ENCODE results near the gene DDX47. TPM values are rescaled to one million over a fixed set of nuclear protein-coding genes. Genes with fewer than 3 reads are reported as not detected.
A peak's percentile ranks its signal among the peaks of the same experiment; 100 is the strongest.

Gene DDX47
- total and polyA plus RNA-seq, 2 of the 4 experiments (the other 2 are of a cell fraction), result 77.8 to 89.5 TPM

- DNase-seq (peak; percentile 10), ATAC-seq (ENCODE audit: low read depth) (no peak)
- H3K27me3 ChIP-seq (ENCODE audit: control insufficient read depth, insufficient read depth, low read length), result no peaks in the 10 kb centered on the region
- intact Hi-C loops (cut with micrococcal nuclease) (no loop called here), in situ Hi-C loops (cut with MboI; ENCODE audit: low sequenced_read_pairs) (no loop called here), dilution Hi-C loops (cut with HindIII; ENCODE audit: low sequenced_read_pairs, unreplicated experiment) (no loop called here)
- POLR2A ChIA-PET (ENCODE audit: unreplicated experiment), result no interaction called here
- no peak overlapping the region for H3K4ac ChIP-seq (ENCODE audit: low read depth, low read length)
- H3K56ac ChIP-seq (ENCODE audit: extremely low read depth, insufficient read depth, low read length), result no peak overlapping the region
- peaks cover 0 to 5% of the 10 kb centered on the region in 2 experiments; a peak in 3 of 4 replicates for H3K79me1 ChIP-seq (ENCODE audit: low read depth in 1 of 2, low read length in 2 of 2)
- H2BK15ac ChIP-seq (ENCODE audit: low read depth, low read length), result no peak overlapping the region
- no peak overlapping the region for H3K4me3 ChIP-seq (ENCODE audit: insufficient read depth, low read depth, low read length)
- peaks cover 6% of the 10 kb centered on the region; the same call in 1 of the 2 replicates for H3K9me1 ChIP-seq (ENCODE audit: insufficient read depth, low read length)
- H4K5ac ChIP-seq (ENCODE audit: low read depth, low read length), result no peak overlapping the region
- no peak overlapping the region for H2AFZ ChIP-seq (replicated peaks; ENCODE audit: low read length, poor library complexity)
- no peak overlapping the region for H3K9ac ChIP-seq (ENCODE audit: low read depth, low read length)
- peaks cover 6% of the 10 kb centered on the region for H3K4me1 ChIP-seq (ENCODE audit: control insufficient read depth, insufficient read depth, low read length)
- 86% methylated on average over 1 of the region's 3 CpGs; no CpG with 5 or more reads in 1 of the 2 experiments for WGBS, 2 experiments (ENCODE audit: extremely low coverage in 2 of 2, insufficient read length in 1 of 2)
- H3K9me3 ChIP-seq (ENCODE audit: control insufficient read depth, insufficient read depth, low read length), result 0 out of 2 replicates have a peak, but pooled peaks cover 1% of the 10 kb centered on the region
- H2AK5ac ChIP-seq (ENCODE audit: low read depth, low read length), result no peak overlapping the region
- no peak overlapping the region for H4K8ac ChIP-seq (ENCODE audit: low read depth in 2 of 2, low read length in 2 of 2)
- CTCF ChIA-PET, result no interaction called here
- H3K4me2 ChIP-seq (ENCODE audit: low read depth, low read length), result no peak overlapping the region
- TF ChIP-seq, protein P1, sequence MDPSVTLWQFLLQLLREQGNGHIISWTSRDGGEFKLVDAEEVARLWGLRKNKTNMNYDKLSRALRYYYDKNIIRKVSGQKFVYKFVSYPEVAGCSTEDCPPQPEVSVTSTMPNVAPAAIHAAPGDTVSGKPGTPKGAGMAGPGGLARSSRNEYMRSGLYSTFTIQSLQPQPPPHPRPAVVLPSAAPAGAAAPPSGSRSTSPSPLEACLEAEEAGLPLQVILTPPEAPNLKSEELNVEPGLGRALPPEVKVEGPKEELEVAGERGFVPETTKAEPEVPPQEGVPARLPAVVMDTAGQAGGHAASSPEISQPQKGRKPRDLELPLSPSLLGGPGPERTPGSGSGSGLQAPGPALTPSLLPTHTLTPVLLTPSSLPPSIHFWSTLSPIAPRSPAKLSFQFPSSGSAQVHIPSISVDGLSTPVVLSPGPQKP (IDR thresholded peaks at IDR 0.05; ENCODE audit: borderline replicate concordance, low read depth, low read length), result no peak
- TF ChIP-seq MXI1 (IDR thresholded peaks at IDR 0.05; ENCODE audit: borderline replicate concordance, low read depth, low read length) (no peak), RFX5 (IDR thresholded peaks at IDR 0.05; ENCODE audit: low read depth, low read length) (no peak), CEBPB (IDR thresholded peaks at IDR 0.05; ENCODE audit: low read depth, low read length) (no peak), SMC3 (IDR thresholded peaks at IDR 0.05; ENCODE audit: low read depth, low read length) (no peak), BHLHE40 (IDR thresholded peaks at IDR 0.05; ENCODE audit: low read depth, low read length) (no peak), MAFK (IDR thresholded peaks at IDR 0.05; ENCODE audit: low read depth, low read length) (no peak), RAD21 (IDR thresholded peaks at IDR 0.05; ENCODE audit: low read length) (no peak), USF2 (IDR thresholded peaks at IDR 0.05; ENCODE audit: low read depth, low read length) (no peak), CHD1 (IDR thresholded peaks at IDR 0.05; ENCODE audit: low read depth, low read length) (no peak), NFE2L2 (IDR thresholded peaks at IDR 0.05; ENCODE audit: low read depth, low read length) (no peak), FOS (IDR thresholded peaks at IDR 0.05; ENCODE audit: low read depth, low read length) (no peak), RCOR1 (IDR thresholded peaks at IDR 0.05; ENCODE audit: insufficient replicate concordance, low read length) (no peak), POLR2A (IDR thresholded peaks at IDR 0.05; ENCODE audit: low read depth, low read length) (no peak)
- TF ChIP-seq, protein P2, sequence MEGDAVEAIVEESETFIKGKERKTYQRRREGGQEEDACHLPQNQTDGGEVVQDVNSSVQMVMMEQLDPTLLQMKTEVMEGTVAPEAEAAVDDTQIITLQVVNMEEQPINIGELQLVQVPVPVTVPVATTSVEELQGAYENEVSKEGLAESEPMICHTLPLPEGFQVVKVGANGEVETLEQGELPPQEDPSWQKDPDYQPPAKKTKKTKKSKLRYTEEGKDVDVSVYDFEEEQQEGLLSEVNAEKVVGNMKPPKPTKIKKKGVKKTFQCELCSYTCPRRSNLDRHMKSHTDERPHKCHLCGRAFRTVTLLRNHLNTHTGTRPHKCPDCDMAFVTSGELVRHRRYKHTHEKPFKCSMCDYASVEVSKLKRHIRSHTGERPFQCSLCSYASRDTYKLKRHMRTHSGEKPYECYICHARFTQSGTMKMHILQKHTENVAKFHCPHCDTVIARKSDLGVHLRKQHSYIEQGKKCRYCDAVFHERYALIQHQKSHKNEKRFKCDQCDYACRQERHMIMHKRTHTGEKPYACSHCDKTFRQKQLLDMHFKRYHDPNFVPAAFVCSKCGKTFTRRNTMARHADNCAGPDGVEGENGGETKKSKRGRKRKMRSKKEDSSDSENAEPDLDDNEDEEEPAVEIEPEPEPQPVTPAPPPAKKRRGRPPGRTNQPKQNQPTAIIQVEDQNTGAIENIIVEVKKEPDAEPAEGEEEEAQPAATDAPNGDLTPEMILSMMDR (conservative IDR thresholded peaks at IDR 0.05; ENCODE audit: low read depth, low read length), result no peak
- no peak overlapping the region for H2AK9ac ChIP-seq (replicated peaks; ENCODE audit: low read depth, low read length, poor library complexity)
- H3K14ac ChIP-seq (replicated peaks; ENCODE audit: low read depth, low read length), result no peak overlapping the region; the same call in 1 of the 2 replicates
- no peak overlapping the region for H4K91ac ChIP-seq (ENCODE audit: insufficient read depth, low read depth, low read length)
- no peak overlapping the region for H3K27ac ChIP-seq (ENCODE audit: insufficient read depth, low read length)
- no peak overlapping the region for H2BK5ac ChIP-seq (ENCODE audit: low read depth, low read length, poor library complexity, severe bottlenecking)
- H3K23ac ChIP-seq (ENCODE audit: low read depth, low read length), result no peak overlapping the region; the same call in 1 of the 2 replicates
- no peak overlapping the region for H2BK20ac ChIP-seq (ENCODE audit: low read depth, low read length)
- BruUV-seq (replicated peaks), result no TSS peak
- H3K36me3 ChIP-seq (ENCODE audit: control insufficient read depth, insufficient read depth, low read length), result no peaks in the 10 kb centered on the region
- H4K20me1 ChIP-seq (ENCODE audit: insufficient read depth, low read length), result no peaks in the 10 kb centered on the region
- no peak overlapping the region for H2BK120ac ChIP-seq (ENCODE audit: low read depth, low read length)
- H3K18ac ChIP-seq (ENCODE audit: low read depth, low read length), result no peak overlapping the region
Measured at GRCh38 chr12:12774791-12775190, 38.4 kb upstream of the DDX47 start.
